ENCODE measurements around the gene SCARB1. TPM values are rescaled to one million over a fixed set of nuclear protein-coding genes. Genes with fewer than 3 reads are reported as not detected.
"Not testable (repeated sequence)": the region's sequence is repeated elsewhere in the genome, so short reads cannot be mapped to it uniquely, and the experiment has no call there.

Gene SCARB1
- total and polyA plus RNA-seq, 4 experiments from 2014 or later: 1.5 to 2.6 (median 1.9) TPM

GRCh38 chr12:124898200-124898922 lies 34.7 kb upstream of the SCARB1 start:
- intact Hi-C loops (cut with micrococcal nuclease): loop anchor here (5.0 kb wide), 1 partner anchor 36 kb away; the partner anchor contains the start of gene SCARB1
- Histone ChIP-seq H3K36me3 (ENCODE audit: insufficient read depth, low read length) (no peaks in the 10 kb centered on the region), H3K27me3 (ENCODE audit: insufficient read depth, low read length) (no peaks in the 10 kb centered on the region), H3K4me3 (ENCODE audit: low read length in 2 of 2) (no peak overlapping the region), H3K4me1 (ENCODE audit: insufficient read depth, low read length) (peaks cover 9% of the 10 kb centered on the region), H3K9me3 (ENCODE audit: control insufficient read depth in 1 of 2, low read length in 2 of 2) (no peaks in the 10 kb centered on the region), H3K27ac (ENCODE audit: low read depth, low read length) (no peak overlapping the region)
- Mint-ChIP-seq H3K36me3 (no peaks in the 10 kb centered on the region), H3K9me3 (no peaks in the 10 kb centered on the region), H3K27ac (peak overlapping the region in 3 of 7 donors; percentile 28 to 55 (median 49)), H3K4me3 (peak overlapping the region; percentile 39 to 74 (median 56)), H3K4me1 (peaks cover 9 to 17% (median 12%) of the 10 kb centered on the region in 4 donors), H3K27me3 (no peaks in the 10 kb centered on the region)
- CTCF ChIA-PET (ENCODE audit: partially characterized antibody): interaction anchor here (1.0 kb wide), 1 partner anchor 9 kb away, joined by 3 read pairs; no protein-coding TSS in a partner anchor
- POLR2A ChIA-PET (ENCODE audit: partially characterized antibody): no interaction called here
- peak; percentile 62 to 76 (median 67) for DNase-seq

DNA sequence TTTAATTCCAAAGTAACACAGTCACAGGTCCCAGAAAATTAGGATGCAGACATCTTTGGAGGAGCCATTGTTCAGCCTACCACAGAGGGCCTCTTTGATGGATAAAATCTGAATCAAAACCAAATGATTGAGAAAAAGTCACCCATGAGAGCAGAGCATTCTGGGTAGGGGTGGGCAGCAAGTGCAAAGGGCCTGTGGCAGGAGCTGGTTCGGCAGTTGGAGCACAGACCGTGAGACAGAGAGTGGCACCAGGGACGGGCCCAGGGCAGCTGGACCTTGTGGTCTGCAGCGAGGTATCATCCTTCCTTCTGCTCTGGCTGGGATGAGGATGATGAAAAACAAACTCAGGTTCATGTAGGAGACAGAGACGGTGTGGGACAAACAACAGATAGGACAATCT lies 32.8 kb upstream of the SCARB1 start:
- no peak for DNase-seq
- peak overlapping the region in 3 of 7 donors; percentile 31 to 38 (median 37) for H3K27ac Mint-ChIP-seq
- H3K9me3 Mint-ChIP-seq: no peaks in the 10 kb centered on the region
- Histone ChIP-seq H3K27ac (ENCODE audit: low read depth, low read length) (no peak overlapping the region), H3K4me1 (ENCODE audit: insufficient read depth, low read length) (peaks cover 9% of the 10 kb centered on the region), H3K27me3 (ENCODE audit: insufficient read depth, low read length) (no peaks in the 10 kb centered on the region), H3K4me3 (ENCODE audit: low read length in 2 of 2) (no peak overlapping the region), H3K9me3 (ENCODE audit: control insufficient read depth in 1 of 2, low read length in 2 of 2) (no peaks in the 10 kb centered on the region), H3K36me3 (ENCODE audit: insufficient read depth, low read length) (no peaks in the 10 kb centered on the region)
- no peaks in the 10 kb centered on the region for H3K36me3 Mint-ChIP-seq
- H3K27me3 Mint-ChIP-seq: no peaks in the 10 kb centered on the region
- H3K4me3 Mint-ChIP-seq: no peak overlapping the region
- CTCF ChIA-PET (ENCODE audit: partially characterized antibody): interaction anchor here (1.4 kb wide), 1 partner anchor 10 kb away, joined by 6 read pairs; no protein-coding TSS in a partner anchor
- POLR2A ChIA-PET (ENCODE audit: partially characterized antibody): no interaction called here
- peaks cover 9 to 17% (median 12%) of the 10 kb centered on the region in 4 donors for H3K4me1 Mint-ChIP-seq
- intact Hi-C loops (cut with micrococcal nuclease): loop anchor here (5.0 kb wide), 1 partner anchor 34 kb away; the partner anchor contains the start of gene SCARB1

DNA sequence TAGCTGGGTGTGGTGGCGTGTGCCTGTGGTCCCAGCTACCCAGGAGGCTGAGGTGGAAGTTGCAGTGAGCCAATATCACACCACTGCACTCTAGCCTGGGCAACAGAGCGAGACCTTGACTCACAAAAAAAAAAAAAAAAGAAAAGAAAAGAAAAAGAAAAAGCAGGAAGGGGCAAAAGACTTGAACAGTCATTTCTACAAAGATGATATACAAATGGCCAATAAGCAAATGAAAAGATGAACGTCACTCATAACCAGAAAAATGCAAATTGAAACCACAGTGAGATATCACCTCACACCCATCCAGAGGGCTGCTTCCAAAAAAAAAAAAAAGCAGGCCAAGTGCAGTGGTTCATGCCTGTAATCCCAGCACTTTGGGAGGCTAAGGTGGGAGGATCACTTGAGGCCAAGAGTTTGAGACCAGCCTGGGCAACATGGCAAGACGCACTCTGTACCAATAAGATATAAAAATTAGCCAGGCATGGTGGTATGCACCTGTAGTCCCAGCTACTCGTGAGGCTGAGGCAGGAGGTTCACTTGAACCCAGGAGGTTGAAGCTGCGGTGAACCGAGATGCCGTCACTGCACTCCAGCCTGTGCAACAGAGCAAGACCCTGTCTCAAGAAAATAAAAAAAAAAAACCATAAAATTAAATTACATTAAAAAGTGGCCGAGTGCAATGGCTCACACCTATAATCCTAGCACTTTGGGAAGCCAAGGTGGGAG lies 30.3 kb upstream of the SCARB1 start:
- ChIA-PET CTCF (ENCODE audit: partially characterized antibody) (interaction anchor here (1.0 to 1.9 kb wide), 2 partner anchors 13 to 46 kb away, joined by 3 to 7 read pairs; no protein-coding TSS in a partner anchor), POLR2A (ENCODE audit: partially characterized antibody) (no interaction called here)
- Mint-ChIP-seq H3K4me3 (no peak overlapping the region), H3K9me3 (no peaks in the 10 kb centered on the region), H3K27me3 (no peaks in the 10 kb centered on the region), H3K27ac (no peak overlapping the region), H3K36me3 (no peaks in the 10 kb centered on the region), H3K4me1 (peaks cover 8 to 11% (median 11%) of the 10 kb centered on the region in 4 donors)
- H3K4me3 ChIP-seq (ENCODE audit: low read length in 2 of 2): no peak overlapping the region
- no peak overlapping the region for H3K27ac ChIP-seq (ENCODE audit: low read depth, low read length)
- no peaks in the 10 kb centered on the region for H3K9me3 ChIP-seq (ENCODE audit: control insufficient read depth in 1 of 2, low read length in 2 of 2)
- DNase-seq: no peak
- H3K27me3 ChIP-seq (ENCODE audit: insufficient read depth, low read length): no peaks in the 10 kb centered on the region
- intact Hi-C loops (cut with micrococcal nuclease): no loop called here
- peaks cover 9% of the 10 kb centered on the region for H3K4me1 ChIP-seq (ENCODE audit: insufficient read depth, low read length)
- no peaks in the 10 kb centered on the region for H3K36me3 ChIP-seq (ENCODE audit: insufficient read depth, low read length)

GRCh38 chr12:124888260-124888659 lies 24.6 kb upstream of the SCARB1 start:
- intact Hi-C loops (cut with micrococcal nuclease): no loop called here

GRCh38 chr12:124887766-124888165 lies 24.1 kb upstream of the SCARB1 start:
- H3K36me3 ChIP-seq (ENCODE audit: insufficient read depth, low read length); intact Hi-C loops (cut with micrococcal nuclease); H3K4me1 Mint-ChIP-seq; H3K4me1 ChIP-seq (ENCODE audit: insufficient read depth, low read length); H3K4me3 ChIP-seq (ENCODE audit: low read length in 2 of 2); H3K27me3 ChIP-seq (ENCODE audit: insufficient read depth, low read length); POLR2A ChIA-PET (ENCODE audit: partially characterized antibody); DNase-seq; H3K9me3 Mint-ChIP-seq; H3K27ac ChIP-seq (ENCODE audit: low read depth, low read length); H3K27me3 Mint-ChIP-seq; H3K9me3 ChIP-seq (ENCODE audit: control insufficient read depth in 1 of 2, low read length in 2 of 2); H3K27ac Mint-ChIP-seq; H3K36me3 Mint-ChIP-seq; H3K4me3 Mint-ChIP-seq: not testable (repeated sequence)
- CTCF ChIA-PET (ENCODE audit: partially characterized antibody): interaction anchor here (1.5 to 1.6 kb wide), 2 partner anchors 19 to 52 kb away, joined by 4 to 6 read pairs; no protein-coding TSS in a partner anchor

More at GRCh38 chr12:124888260-124888659, 24.6 kb upstream of the SCARB1 start:
- no peaks in the 10 kb centered on the region for H3K4me1 ChIP-seq (ENCODE audit: insufficient read depth, low read length)
- no peaks in the 10 kb centered on the region for H3K36me3 Mint-ChIP-seq
- ChIA-PET POLR2A (ENCODE audit: partially characterized antibody) (no interaction called here), CTCF (ENCODE audit: partially characterized antibody) (interaction anchor here (1.5 to 1.6 kb wide), 2 partner anchors 18 to 52 kb away, joined by 4 to 6 read pairs; no protein-coding TSS in a partner anchor)
- no peaks in the 10 kb centered on the region for H3K27me3 Mint-ChIP-seq
- H3K4me1 Mint-ChIP-seq: no peaks in the 10 kb centered on the region
- no peaks in the 10 kb centered on the region for H3K27me3 ChIP-seq (ENCODE audit: insufficient read depth, low read length)
- no peak overlapping the region for H3K27ac Mint-ChIP-seq
- no peak for DNase-seq
- no peaks in the 10 kb centered on the region for H3K36me3 ChIP-seq (ENCODE audit: insufficient read depth, low read length)
- H3K27ac ChIP-seq (ENCODE audit: low read depth, low read length): no peak overlapping the region
- no peak overlapping the region for H3K4me3 ChIP-seq (ENCODE audit: low read length in 2 of 2)
- H3K9me3 ChIP-seq (ENCODE audit: control insufficient read depth in 1 of 2, low read length in 2 of 2): no peaks in the 10 kb centered on the region
- H3K4me3 Mint-ChIP-seq: no peak overlapping the region
- no peaks in the 10 kb centered on the region for H3K9me3 Mint-ChIP-seq

DNA sequence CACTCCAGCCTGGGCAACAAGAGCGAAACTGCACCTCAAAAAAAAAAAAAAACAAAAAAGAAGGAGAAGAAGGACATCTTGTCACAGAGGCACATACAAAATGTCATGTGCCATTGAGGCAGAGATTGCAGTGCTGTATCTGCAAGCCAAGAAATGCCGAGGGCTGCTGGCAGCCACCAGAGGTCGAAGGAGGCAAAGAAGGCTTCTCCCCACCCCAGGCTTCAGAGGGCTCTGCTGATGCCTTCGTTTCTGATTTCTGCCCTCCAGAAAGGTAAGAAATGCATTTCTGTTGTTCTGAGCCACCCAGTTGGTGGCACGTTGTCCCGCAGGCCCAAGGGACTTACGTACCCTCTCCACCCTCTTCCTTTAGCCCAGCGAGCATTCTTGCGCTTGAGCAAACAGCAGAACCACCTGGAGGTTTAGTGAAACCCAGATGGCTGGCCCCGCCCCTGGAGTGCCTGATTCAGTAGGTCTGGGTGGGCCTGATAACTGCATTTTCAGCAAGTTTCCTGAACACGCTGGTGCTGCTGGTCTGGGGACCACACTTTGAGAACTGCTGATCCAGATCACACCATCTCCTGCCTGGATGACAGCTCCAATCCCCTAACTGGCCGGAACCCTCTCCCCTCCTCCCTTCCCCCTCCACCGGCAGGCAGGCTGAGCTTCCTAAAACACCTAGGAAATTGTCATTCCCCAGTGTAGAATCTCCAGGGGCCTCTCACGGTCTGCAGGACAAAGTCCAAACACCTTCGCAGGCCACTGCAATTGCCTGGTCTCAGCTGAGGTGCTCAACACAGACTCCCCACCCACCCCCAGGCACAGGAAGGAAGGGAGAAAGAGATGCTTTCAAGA lies 21.1 kb upstream of the SCARB1 start:
- H3K9me3 Mint-ChIP-seq: no peaks in the 10 kb centered on the region
- H3K27me3 Mint-ChIP-seq: no peaks in the 10 kb centered on the region
- no peak for DNase-seq
- ChIA-PET CTCF (ENCODE audit: partially characterized antibody) (no interaction called here), POLR2A (ENCODE audit: partially characterized antibody) (no interaction called here)
- Histone ChIP-seq H3K36me3 (ENCODE audit: insufficient read depth, low read length) (no peaks in the 10 kb centered on the region), H3K27me3 (ENCODE audit: insufficient read depth, low read length) (no peaks in the 10 kb centered on the region), H3K4me1 (ENCODE audit: insufficient read depth, low read length) (peaks cover 4% of the 10 kb centered on the region), H3K4me3 (ENCODE audit: low read length in 2 of 2) (no peak overlapping the region), H3K9me3 (ENCODE audit: control insufficient read depth in 1 of 2, low read length in 2 of 2) (no peaks in the 10 kb centered on the region), H3K27ac (ENCODE audit: low read depth, low read length) (no peak overlapping the region)
- intact Hi-C loops (cut with micrococcal nuclease): no loop called here
- peak overlapping the region in 2 of 8 donors; percentile 26 to 29 for H3K4me3 Mint-ChIP-seq
- peaks cover 5 to 17% (median 9%) of the 10 kb centered on the region in 4 donors for H3K4me1 Mint-ChIP-seq
- no peaks in the 10 kb centered on the region for H3K36me3 Mint-ChIP-seq
- no peak overlapping the region for H3K27ac Mint-ChIP-seq

All from CD4-positive, alpha-beta memory T cell (primary cell).